GM18526 (cell line): ENCODE data around the gene SLC7A9.

ENCODE experiments used
- POLR2A ChIP-seq: IDR thresholded peaks from 3 replicates; pipeline ENCODE4 v1.6.1; 2011; ENCODE audit not compliant: insufficient read length; ENCODE audit errors: extremely low read depth

Gene SLC7A9

GRCh38 chr19:32819419-32820400 lies 49.9 kb downstream of the SLC7A9 start:
- TF ChIP-seq POLR2A, result no peak

- TF ChIP-seq POLR2A, result no peak
Observed at GRCh38 chr19:32818536-32818935, 51.0 kb downstream of the SLC7A9 start.

- TF ChIP-seq POLR2A, result no peak
Observed at GRCh38 chr19:32817569-32818476, 51.7 kb downstream of the SLC7A9 start.

- no peak for TF ChIP-seq POLR2A
Observed at GRCh38 chr19:32816555-32817099, 52.9 kb downstream of the SLC7A9 start.

- no peak for TF ChIP-seq POLR2A
Observed at GRCh38 chr19:32814624-32815023, 54.9 kb downstream of the SLC7A9 start.

GRCh38 chr19:32813862-32814425 lies 55.6 kb downstream of the SLC7A9 start:
- TF ChIP-seq POLR2A, result no peak

- TF ChIP-seq POLR2A, result no peak
Observed at GRCh38 chr19:32812571-32812970, 57.0 kb downstream of the SLC7A9 start.

- no peak for TF ChIP-seq POLR2A
Observed at GRCh38 chr19:32812036-32812435, 57.5 kb downstream of the SLC7A9 start.

GRCh38 chr19:32811151-32811550 lies 58.4 kb downstream of the SLC7A9 start:
- no peak for TF ChIP-seq POLR2A

- no peak for TF ChIP-seq POLR2A
Observed at GRCh38 chr19:32810452-32810851, 59.1 kb downstream of the SLC7A9 start.

GRCh38 chr19:32809754-32810153 lies 59.8 kb downstream of the SLC7A9 start:
- no peak for TF ChIP-seq POLR2A

GRCh38 chr19:32809254-32809653 lies 60.3 kb downstream of the SLC7A9 start:
- TF ChIP-seq POLR2A, result no peak

GRCh38 chr19:32808236-32808635 lies 61.3 kb downstream of the SLC7A9 start:
- no peak for TF ChIP-seq POLR2A

GRCh38 chr19:32802840-32803239 lies 66.7 kb downstream of the SLC7A9 start:
- no peak for TF ChIP-seq POLR2A

- TF ChIP-seq POLR2A, result no peak
Observed at GRCh38 chr19:32800754-32801153, 68.8 kb downstream of the SLC7A9 start.

GRCh38 chr19:32800191-32800590 lies 69.4 kb downstream of the SLC7A9 start:
- TF ChIP-seq POLR2A, result no peak

- TF ChIP-seq POLR2A, result no peak
Observed at GRCh38 chr19:32798201-32798600, 71.4 kb downstream of the SLC7A9 start.
